Progenitor cell of endocrine pancreas (in vitro differentiated cells): Measurements from ENCODE around the gene HECTD2. TPM values are rescaled to one million over a fixed set of nuclear protein-coding genes. Genes with fewer than 3 reads are reported as not detected.

Experiments
- DNase-seq: peaks from one replicate; pipeline ENCODE4 v3.0.0; 2021; ENCODE audit warnings: low spot score; ENCODE audit not compliant: unreplicated experiment
- H3K27ac Mint-ChIP-seq: 2 replicates; pipeline ENCODE4 v1.8.0; 2021; ENCODE audit warnings: mild to moderate bottlenecking, moderate library complexity, mixed read lengths
- H3K27me3 Mint-ChIP-seq: 2 replicates; pipeline ENCODE4 v1.8.0; 2021; ENCODE audit warnings: mixed read lengths
- H3K36me3 Mint-ChIP-seq: 2 replicates; pipeline ENCODE4 v1.8.0; 2022; ENCODE audit warnings: mixed read lengths; ENCODE audit not compliant: insufficient read depth
- H3K4me1 Mint-ChIP-seq: 2 replicates; pipeline ENCODE4 v1.8.0; 2021; ENCODE audit warnings: low read depth, mixed read lengths
- H3K4me3 Mint-ChIP-seq: 2 replicates; pipeline ENCODE4 v1.8.0; 2021; ENCODE audit warnings: low read depth, mild to moderate bottlenecking, moderate library complexity, mixed read lengths
- H3K9me3 Mint-ChIP-seq: 2 replicates; pipeline ENCODE4 v1.8.0; 2021; ENCODE audit warnings: low read depth, mixed read lengths
- total RNA-seq: library from RNA; stranded (reverse); gene quantifications from 2 replicates; pipeline ENCODE4 v1.2.1, GENCODE V29; 2021
- TF ChIP-seq, protein P1 (sequence below): fragments of 200-600 bp; sonication (generic); IDR thresholded peaks from one replicate; pipeline ENCODE4 v1.5.0; 2021; ENCODE audit warnings: antibody characterized with exemption, mild to moderate bottlenecking; ENCODE audit not compliant: unreplicated experiment

HECTD2 gene
- total RNA-seq, 1 donor from 2014 or later = 33.1 TPM

DNA sequence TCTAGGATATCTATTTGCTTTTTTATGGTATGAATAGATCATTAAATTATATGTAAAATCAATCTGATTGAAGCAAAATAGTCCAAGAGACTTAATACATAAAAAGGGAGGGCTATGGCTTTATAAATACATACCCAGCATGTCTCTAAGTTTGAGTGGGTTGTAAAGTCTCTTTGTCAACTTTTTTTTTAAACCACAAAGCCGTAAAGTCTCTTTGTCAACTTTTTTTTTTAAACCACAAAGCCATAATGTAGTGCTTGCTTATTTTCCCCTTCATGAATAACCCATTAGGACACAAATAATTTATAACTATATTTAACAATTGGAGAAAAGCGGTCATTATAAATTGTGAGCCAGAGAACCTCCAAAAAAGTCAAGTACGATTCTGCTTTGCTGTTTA is 5.7 kb downstream of the HECTD2 start:
- TF ChIP-seq, protein P1, sequence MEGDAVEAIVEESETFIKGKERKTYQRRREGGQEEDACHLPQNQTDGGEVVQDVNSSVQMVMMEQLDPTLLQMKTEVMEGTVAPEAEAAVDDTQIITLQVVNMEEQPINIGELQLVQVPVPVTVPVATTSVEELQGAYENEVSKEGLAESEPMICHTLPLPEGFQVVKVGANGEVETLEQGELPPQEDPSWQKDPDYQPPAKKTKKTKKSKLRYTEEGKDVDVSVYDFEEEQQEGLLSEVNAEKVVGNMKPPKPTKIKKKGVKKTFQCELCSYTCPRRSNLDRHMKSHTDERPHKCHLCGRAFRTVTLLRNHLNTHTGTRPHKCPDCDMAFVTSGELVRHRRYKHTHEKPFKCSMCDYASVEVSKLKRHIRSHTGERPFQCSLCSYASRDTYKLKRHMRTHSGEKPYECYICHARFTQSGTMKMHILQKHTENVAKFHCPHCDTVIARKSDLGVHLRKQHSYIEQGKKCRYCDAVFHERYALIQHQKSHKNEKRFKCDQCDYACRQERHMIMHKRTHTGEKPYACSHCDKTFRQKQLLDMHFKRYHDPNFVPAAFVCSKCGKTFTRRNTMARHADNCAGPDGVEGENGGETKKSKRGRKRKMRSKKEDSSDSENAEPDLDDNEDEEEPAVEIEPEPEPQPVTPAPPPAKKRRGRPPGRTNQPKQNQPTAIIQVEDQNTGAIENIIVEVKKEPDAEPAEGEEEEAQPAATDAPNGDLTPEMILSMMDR = no peak
- Mint-ChIP-seq H3K4me3 (no peak overlapping the region), H3K4me1 (peaks cover 16% of the 10 kb centered on the region), H3K27ac (no peak overlapping the region), H3K27me3 (no peaks in the 10 kb centered on the region), H3K9me3 (no peaks in the 10 kb centered on the region), H3K36me3 (peaks cover 1% of the 10 kb centered on the region)
- no peak for DNase-seq

GRCh38 chr10:91416339-91416855 is 6.3 kb downstream of the HECTD2 start:
- no peak for DNase-seq
- Mint-ChIP-seq H3K36me3 (peaks cover 1% of the 10 kb centered on the region), H3K27me3 (no peaks in the 10 kb centered on the region), H3K4me1 (peaks cover 13% of the 10 kb centered on the region), H3K9me3 (no peaks in the 10 kb centered on the region), H3K27ac (no peak overlapping the region), H3K4me3 (no peak overlapping the region)
- TF ChIP-seq, protein P1 = no peak

GRCh38 chr10:91418416-91418815 is 8.3 kb downstream of the HECTD2 start:
- TF ChIP-seq, protein P1 = no peak
- H3K36me3 Mint-ChIP-seq = peaks cover 1% of the 10 kb centered on the region
- H3K4me1 Mint-ChIP-seq = peaks cover 2% of the 10 kb centered on the region
- no peak overlapping the region for H3K27ac Mint-ChIP-seq
- no peaks in the 10 kb centered on the region for H3K27me3 Mint-ChIP-seq
- no peak for DNase-seq
- no peaks in the 10 kb centered on the region for H3K9me3 Mint-ChIP-seq
- H3K4me3 Mint-ChIP-seq = no peak overlapping the region

DNA sequence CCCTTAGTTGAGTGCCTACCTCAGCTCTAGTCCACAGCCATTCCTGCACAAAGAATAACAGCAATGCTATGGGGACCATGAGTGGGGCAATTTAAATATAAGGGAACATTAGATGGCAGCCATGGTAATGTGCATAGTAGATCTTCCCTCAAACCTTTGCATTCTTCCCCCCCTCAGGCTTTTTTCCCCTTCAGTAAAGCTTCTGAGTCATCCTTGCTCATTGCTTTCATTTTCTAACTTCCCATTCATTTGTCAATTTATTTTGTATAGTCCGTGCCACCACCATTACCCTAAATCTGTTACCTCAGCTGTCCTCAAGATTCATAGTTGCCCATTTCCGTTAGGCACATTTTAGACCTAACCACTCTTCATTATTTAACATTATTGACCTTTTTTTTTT is 10.7 kb downstream of the HECTD2 start:
- no peak for DNase-seq
- Mint-ChIP-seq H3K36me3 (peaks cover 1% of the 10 kb centered on the region), H3K4me3 (no peak overlapping the region), H3K27ac (no peak overlapping the region), H3K27me3 (no peaks in the 10 kb centered on the region), H3K4me1 (no peaks in the 10 kb centered on the region), H3K9me3 (no peaks in the 10 kb centered on the region)
- TF ChIP-seq, protein P1 = no peak

GRCh38 chr10:91422915-91423314 is 12.8 kb downstream of the HECTD2 start:
- H3K9me3 Mint-ChIP-seq = no peaks in the 10 kb centered on the region
- H3K36me3 Mint-ChIP-seq = peaks cover 9% of the 10 kb centered on the region
- no peak for DNase-seq
- H3K4me1 Mint-ChIP-seq = no peaks in the 10 kb centered on the region
- TF ChIP-seq, protein P1 = no peak
- no peak overlapping the region for H3K27ac Mint-ChIP-seq
- H3K27me3 Mint-ChIP-seq = no peaks in the 10 kb centered on the region
- no peak overlapping the region for H3K4me3 Mint-ChIP-seq
